ENCODE results near the gene GMDS.

The GMDS gene

GRCh38 chr6:1615853-1616420, 629.5 kb downstream of the GMDS start:
- DNase-seq (ENCODE audit: low read depth) = no peak
- TF ChIP-seq CTCF (IDR thresholded peaks at IDR 0.05; ENCODE audit: insufficient read depth, low read depth, low read length, missing control alignments) = no peak
- H3K4me3 ChIP-seq (ENCODE audit: low read depth, low read length) = no peak overlapping the region

- TF ChIP-seq CTCF (IDR thresholded peaks at IDR 0.05; ENCODE audit: insufficient read depth, low read depth, low read length, missing control alignments) = no peak
- no peak overlapping the region for H3K4me3 ChIP-seq (ENCODE audit: low read depth, low read length)
- no peak for DNase-seq (ENCODE audit: low read depth)
Observed at GRCh38 chr6:1615151-1615852, 630.1 kb downstream of the GMDS start.

- no peak overlapping the region for H3K4me3 ChIP-seq (ENCODE audit: low read depth, low read length)
- DNase-seq (ENCODE audit: low read depth) = no peak
- TF ChIP-seq CTCF (IDR thresholded peaks at IDR 0.05; ENCODE audit: insufficient read depth, low read depth, low read length, missing control alignments) = no peak
Observed at GRCh38 chr6:1614448-1615150, 630.8 kb downstream of the GMDS start.

GRCh38 chr6:1613688-1614447, 631.5 kb downstream of the GMDS start:
- no peak for DNase-seq (ENCODE audit: low read depth)
- TF ChIP-seq CTCF (IDR thresholded peaks at IDR 0.05; ENCODE audit: insufficient read depth, low read depth, low read length, missing control alignments) = no peak
- H3K4me3 ChIP-seq (ENCODE audit: low read depth, low read length) = no peak overlapping the region

- H3K4me3 ChIP-seq (ENCODE audit: low read depth, low read length) = no peak overlapping the region
- TF ChIP-seq CTCF (IDR thresholded peaks at IDR 0.05; ENCODE audit: insufficient read depth, low read depth, low read length, missing control alignments) = no peak
- DNase-seq (ENCODE audit: low read depth) = no peak
Observed at GRCh38 chr6:1613346-1613687, 632.1 kb downstream of the GMDS start.

GRCh38 chr6:1612974-1613306, 632.5 kb downstream of the GMDS start:
- no peak for TF ChIP-seq CTCF (IDR thresholded peaks at IDR 0.05; ENCODE audit: insufficient read depth, low read depth, low read length, missing control alignments)
- DNase-seq (ENCODE audit: low read depth) = no peak
- no peak overlapping the region for H3K4me3 ChIP-seq (ENCODE audit: low read depth, low read length)
